ENCODE data around the gene BFSP1.

The BFSP1 gene

DNA sequence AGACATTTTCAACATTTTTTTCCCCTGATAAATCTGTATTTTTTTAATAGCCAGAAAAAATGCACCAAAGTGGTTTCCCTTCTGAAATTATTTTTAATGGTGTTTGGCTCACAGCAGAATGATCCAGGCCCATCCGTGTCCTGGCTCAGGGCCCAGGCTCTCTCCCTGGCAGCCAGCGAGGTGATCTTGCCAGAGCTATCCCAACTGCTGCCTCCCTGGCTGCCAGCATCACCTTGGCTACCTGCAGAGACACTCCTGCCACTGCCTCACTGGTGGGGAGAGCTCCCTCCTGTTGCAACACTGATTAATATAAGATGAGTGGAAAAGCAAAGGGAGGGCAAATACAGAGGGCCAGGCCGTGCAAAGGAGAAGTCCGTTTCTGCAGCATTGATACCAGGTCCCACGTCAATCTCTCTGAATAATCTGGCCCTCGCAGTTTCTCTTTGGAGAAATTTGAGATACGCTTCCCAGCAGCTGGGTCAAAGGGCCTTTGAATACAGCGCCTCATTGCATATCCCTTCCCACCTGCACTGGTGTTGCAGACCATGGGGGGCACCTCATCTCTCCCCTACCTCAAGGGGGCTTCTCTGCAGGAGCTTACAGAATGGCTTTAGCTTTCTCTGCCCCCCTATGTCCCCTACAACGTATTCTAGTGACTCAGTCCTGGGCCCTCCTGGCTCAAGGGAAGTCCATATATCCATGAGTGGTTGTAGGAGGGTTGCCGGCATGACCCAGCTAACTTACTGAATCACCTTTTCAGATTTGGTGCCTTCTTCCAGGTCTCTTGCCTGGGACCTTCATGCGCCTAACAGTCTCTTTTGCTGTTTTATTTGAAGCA lies 25.9 kb upstream of the BFSP1 start:
- DNase-seq, result peak; percentile 90

DNA sequence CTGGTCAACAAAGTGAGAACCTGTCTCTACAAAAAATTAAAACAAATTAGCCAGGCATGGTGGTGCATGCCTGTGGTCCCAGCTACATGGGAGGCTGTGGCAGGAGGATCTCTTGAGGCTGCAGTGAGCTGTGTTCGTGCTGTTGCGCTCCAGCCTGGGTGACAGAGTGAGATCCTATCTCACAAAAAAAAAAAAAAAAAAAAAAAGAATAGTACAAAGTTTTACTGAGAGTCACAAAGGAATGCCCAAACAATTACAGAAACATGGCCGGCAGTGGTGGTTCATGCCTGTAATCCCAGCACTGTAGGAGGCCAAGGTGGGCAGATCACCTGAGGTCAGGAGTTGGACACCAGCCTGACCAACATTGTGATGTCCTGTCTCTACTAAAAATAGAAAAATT lies 23.9 kb upstream of the BFSP1 start:
- DNase-seq, result no peak

DNA sequence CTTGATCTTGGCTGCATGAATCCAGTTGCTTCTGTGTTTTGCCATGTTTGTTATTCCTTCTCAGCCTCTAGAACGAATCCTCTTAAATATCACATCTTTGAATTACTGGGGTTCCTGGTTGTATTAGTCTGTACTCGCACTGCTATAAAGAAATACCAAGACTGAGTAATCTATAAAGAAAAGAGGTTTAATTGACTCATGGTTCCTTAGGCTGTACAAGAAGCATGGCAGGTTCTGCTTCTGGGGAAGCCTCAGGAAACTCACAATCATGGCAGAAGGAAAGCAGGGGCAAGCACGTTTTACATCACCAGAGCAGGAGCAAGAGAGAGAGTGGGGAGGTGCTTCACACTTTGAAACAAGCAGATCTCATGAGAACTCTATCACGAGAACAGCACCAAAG lies 18.0 kb upstream of the BFSP1 start:
- DNase-seq, result no peak

DNA sequence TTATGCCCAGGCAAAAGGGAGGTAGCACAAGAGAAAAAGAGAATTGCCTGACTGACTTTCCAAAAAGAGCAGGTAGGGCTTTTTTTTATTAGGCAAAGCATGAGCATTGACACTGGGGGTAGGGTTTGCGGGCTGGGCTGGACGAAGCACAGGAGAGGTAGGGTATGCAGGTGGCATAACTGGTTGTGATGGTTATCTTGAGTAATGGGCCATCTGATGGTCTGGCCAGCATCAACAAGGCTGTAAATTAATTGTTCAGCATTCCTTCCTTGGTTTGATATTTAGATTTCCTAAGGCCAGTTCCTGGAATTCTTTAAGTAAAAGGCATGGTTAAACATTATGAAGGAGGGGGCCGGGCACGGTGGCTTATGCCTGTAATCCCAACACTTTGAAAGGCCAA lies 13.9 kb upstream of the BFSP1 start:
- DNase-seq, result no peak

DNA sequence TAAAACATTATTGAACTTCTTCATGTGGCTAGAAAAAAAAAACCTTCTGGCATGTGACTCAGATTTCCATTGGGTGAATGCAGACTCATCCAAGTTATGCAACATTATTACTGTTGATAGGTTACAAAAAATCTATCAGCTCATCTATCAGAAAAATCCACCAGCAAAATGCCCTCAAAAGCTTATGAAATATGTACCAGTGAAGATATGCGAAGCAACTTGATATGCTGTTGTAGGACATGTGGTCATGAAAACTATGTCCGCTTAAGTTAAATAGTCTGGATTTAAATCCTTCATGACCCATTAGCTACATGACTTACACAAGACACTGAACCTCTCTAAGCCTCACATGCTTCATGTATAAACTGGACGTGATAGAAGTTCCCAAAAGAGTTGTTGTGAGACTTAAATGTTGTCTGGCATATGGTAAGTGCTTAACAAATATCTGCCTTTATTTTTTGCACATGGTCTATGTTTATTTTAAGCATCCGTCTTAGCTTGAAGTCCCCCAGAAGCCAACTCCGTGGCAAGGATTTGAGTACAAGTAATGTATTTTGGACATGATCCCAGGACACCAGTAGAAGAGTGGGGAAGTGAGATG lies 12.5 kb upstream of the BFSP1 start:
- peak; percentile 56 for DNase-seq

DNA sequence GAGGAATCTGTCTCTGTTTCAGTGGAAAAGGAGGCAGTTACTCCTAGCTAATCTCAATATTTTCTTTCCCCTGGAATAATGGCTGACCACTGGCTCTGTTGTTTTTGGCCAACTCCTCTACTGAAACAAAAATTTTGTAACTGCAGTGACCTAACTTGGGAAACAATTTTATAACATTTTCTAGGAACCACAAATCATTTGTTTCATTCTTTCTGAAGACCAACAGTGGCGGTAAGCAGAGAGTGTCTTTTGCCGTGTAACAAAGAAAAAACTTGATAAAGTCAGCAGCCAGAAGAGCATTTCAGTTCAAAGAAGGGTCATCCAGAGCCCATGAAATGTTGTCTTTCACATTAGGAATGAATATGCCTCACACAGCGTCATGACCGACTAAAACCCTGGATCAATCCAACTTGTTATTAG lies 11.8 kb upstream of the BFSP1 start:
- DNase-seq, result no peak

DNA sequence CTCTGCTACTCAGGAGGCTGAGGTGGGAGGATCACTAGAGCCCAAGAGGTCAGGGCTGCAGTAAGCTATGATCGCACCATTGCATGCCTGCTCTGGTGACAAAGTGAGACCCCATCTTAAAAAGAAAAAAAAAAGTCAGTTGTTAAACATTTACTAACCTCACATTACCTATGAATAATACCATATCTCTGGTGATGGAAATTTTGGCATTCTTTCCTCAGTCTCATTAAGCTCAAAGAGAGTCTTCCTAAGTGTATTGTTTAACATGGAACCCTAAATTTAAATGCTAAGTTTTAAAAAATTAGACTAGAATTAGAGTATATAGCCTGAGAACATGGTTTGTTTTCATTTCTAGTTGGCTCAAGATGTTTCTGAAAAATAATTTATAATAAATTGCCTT lies 11.3 kb upstream of the BFSP1 start:
- DNase-seq, result no peak

DNA sequence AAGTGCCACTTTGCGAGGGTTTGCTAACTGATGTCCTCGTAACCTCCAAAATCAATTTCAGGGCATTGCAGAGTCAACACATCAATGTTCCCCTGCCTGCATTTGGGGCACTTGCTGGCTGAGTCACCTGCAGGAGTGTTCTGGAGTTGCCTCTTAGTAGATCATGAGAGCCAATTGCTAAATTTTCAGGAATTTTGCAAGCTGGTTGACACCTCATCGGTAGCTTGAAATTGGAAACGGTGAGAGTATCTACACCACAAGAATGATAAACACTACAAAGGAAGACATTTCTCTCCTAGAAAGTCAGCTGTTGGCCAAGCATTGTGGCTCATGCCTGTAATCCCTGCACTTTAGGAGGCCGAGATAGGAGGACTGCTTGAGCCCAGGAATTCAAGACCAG lies 10.8 kb upstream of the BFSP1 start:
- no peak for DNase-seq

DNA sequence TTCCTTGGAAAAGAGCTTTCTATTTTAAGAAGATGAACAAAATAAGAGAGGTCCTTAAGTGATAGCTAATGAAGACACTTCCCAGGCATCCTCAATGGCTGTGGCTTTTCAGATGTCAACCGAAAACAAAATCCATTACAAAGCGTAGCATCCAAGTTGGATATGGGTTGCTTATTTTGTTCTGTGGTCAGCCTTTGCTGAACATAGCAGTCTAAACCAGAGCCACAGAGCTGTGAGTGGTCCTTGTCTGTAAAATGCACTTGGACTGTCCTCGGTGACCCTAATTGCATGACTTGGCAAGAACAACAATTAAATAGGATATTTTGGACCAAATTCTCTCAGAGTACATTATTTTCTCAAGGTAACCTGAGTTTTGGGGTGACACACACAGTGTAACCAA lies 10.4 kb upstream of the BFSP1 start:
- DNase-seq, result no peak

DNA sequence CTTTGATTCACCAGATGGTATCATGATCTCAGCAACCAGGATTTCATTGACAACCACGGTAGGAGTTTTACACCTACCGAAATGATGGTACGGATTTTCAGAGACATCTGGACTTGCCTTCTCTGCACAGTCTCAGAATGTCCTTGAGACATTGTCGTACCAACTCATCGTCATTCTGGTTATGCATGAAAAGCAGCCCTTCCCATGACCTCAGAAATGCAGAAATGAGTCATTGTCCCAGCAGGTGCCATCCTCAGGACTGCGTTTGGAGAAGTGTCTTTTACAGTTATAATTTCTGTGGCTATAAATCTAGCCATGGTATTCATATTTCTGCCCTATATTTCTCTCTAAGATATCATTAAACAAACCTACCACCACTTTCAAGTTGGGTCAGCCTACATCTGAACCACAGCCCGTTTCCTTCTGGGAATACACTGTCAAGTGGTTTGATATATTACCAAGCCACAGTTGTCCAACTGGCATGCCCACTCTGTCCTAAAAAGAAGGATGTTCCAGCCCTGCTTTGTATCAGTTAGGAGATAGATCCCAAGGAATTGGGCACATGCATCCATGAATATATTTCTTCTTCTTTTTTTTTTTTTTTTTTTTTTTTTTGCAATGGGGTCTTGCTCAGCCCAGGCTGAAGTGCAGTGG lies 7.5 kb upstream of the BFSP1 start:
- no peak for DNase-seq

DNA sequence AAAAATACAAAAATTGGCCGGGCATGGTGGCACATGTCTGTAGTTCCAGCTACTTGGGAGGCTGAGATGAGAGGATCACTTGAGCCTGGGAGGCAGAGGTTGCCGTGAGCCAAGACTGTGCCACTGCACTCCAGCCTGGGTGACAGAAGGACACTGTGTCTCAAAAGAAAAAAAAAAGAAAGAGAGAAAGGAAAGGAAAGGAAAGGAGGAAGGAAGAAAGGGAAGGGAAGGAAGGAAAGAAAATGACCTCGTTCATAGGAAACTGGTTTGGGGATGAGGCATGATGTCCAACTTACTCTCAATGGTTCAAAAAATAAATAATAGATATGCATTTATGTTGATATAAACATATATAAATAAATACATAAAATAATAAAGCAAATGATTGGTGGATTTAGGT lies 6.8 kb upstream of the BFSP1 start:
- no peak for DNase-seq

DNA sequence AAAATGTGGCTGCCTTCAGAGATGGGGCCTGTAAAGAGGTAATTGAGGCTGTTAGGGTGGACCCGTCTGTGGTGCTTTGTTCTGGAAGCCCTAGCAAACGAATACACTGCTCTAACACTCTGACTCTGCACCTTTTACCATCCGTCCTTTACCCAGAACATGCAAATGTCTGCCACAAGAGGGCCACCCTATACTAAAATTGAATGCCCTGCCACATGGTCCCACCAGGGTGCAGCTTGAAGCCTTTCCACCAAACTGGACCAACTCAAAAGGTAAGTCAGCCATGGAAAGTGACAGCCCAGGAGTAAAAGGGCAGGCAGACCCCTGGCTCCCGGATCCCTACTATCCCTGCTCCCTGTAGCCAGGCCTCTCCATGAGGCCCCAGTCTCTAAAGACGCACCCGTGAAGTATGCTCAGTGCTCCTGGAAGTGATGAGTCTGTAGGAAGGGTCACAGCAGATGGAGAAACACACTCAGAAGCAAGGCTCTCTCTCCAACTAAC lies 5.8 kb upstream of the BFSP1 start:
- DNase-seq, result peak; percentile 72

DNA sequence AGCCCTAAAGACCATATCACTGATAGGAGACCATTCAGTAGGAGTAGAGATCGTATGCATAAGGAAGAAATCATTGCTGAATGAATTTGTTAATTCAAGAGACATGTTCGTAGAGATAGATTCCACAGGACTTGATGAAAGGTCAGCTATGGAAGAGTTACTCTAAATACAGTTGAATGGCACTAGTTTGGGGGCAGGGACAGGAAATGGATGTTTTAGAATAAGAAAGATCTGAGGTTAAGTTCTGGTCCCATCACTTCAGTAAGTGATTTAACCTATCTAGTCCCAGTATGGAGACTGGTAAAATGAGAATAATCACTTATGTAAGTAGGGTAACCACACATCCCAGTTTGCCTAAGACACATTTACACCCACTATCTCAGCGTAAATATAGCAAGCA lies 2.9 kb upstream of the BFSP1 start:
- no peak for DNase-seq

DNA sequence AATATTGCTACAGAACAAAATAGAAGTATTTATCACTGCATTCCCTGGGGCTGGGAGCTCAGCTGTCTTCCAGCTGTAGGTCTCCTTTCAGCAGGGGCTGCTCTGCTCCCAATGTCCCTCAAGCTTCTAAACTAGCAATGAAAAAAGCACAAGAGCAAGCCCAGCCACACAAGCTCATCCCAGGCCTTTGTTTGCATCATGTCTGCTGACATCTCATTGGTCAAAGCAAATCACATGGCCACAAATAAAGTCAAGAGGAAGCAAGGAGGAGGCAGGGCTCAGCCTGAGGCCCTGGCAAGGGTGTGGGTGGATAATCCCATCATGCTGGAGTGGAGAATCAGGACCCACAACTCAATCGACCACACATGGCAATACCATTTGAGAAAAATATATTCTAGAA lies 2.2 kb upstream of the BFSP1 start:
- peak; percentile 39 for DNase-seq

DNA sequence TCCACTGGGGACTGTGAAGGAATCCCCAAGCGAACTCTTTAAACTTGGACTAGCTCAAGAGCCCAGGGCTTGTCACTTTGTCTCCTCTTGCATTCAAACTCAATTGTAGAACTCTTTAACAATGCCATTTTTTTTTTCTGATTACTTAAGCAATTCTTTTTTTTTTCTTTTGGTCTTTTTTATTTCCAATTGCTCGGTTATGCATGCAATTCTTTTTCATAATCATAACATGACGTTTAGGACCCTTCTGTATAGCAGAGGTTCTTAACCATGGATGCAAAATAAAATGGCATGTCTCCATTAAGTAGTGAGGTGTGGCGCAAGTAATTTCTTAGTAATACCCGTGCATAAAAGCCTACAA lies 466 bp upstream of the BFSP1 start:
- DNase-seq, result no peak

DNA sequence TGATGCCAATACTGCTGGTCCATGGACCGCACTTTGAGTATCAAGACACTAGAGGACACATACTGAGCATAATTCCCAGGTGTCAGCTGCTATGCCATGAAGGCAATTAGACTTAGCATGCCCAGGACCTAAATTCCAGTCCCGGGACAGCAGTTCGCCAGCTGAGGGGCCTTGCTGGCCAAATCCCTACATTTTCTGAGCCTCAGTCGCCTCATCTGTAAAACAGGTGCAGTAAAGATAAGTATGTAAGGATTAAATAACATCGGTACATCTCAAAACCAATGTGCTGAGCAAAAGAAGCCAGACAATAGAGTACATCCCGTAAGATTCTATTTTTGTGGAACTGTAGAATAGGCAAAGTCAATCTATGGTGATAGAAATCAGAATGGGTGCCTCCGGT lies 1.0 kb downstream of the BFSP1 start:
- DNase-seq, result no peak

DNA sequence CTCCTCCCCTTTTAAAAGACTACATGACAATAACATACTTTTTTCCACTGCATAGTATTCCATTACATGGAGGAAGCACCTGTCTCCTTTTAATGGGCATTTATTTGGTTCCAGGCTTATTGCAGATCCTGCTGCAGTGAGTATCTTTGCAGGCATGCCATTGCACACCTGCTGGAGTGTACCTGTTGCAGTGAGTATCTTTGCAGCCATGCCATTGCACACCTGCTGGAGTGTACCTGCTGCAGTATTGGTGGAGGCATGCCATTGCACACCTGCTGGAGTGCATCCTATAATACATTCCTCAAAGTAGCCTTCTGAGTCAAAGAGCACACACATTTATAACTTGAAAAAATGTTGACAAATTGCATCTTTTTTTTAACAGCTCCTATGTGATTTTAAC lies 1.6 kb downstream of the BFSP1 start:
- DNase-seq, result no peak

DNA sequence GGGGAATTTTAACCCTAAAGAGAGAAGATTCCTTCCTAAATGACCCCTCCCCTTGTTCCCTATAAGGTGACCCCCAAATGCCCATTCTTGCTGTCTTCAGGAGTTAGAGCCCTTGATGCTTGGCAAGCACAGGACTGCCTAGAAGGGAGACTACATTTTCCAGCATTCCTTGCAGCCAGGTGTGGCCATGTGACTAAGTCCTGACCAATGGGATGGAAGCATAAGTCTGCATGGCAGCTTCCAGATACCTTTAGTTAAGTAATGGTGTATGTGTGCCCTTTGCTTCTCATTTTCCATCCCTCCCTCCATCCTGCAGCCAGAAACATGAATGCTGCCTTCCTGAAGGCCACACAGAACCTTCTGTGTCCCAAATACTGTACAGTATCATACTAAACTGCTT lies 5.5 kb downstream of the BFSP1 start:
- DNase-seq, result no peak

DNA sequence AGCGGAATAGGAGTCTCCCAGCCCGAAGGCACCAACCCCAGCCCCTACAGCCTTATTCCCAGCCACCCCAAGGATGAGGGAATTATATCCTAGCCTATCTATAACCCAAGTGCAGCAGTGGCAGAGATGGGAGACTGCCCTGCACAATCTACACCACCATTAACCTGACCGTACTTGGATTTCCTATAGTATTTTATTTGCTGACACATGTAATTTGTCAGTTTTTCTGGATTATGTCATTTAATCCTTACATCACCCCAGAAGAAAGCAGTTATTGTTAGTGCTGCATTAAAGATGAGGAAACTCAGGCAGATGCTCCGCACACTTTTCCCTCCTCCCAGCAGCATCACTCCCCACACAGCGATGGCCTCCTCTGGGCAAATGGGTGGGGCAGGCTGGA lies 6.0 kb downstream of the BFSP1 start:
- no peak for DNase-seq

DNA sequence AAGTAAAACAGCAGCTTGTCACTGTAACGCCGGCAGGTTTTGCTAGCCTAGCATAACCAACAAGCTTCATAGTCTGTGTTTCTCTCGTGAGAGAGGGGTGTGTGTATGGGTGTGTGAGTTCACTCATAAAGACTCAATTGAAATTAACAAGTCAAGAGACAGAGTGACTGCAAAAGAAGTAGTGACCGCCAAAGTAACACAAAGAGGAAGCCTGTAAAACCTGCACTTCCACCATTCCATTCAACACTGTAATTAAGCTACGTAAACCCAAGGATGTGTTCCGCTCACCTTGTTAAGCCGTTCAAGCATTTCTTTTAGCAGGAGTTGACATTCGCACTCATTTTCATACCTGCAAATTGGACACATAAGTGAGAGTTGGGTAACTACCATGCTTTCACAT lies 6.6 kb downstream of the BFSP1 start:
- DNase-seq, result no peak

DNA sequence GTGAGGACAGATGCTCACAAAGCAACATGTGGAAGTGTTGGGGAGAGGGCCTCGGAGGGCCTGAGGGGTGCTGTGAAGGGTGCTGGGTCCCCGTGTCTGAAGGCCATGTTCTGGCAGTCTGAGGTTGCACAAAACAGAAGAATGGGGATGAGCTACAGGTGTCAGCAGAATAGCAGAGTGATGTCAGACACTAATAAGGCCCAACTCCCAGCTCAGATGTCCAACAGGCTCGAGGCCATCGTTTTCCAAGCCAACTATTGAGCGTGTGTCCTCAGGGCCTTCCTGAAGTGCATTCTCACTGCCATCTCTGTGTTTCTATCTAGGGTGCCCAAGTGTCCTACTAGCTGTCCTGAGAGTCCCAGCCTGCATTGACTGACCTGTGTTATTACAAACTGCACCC lies 7.9 kb downstream of the BFSP1 start:
- DNase-seq, result no peak

DNA sequence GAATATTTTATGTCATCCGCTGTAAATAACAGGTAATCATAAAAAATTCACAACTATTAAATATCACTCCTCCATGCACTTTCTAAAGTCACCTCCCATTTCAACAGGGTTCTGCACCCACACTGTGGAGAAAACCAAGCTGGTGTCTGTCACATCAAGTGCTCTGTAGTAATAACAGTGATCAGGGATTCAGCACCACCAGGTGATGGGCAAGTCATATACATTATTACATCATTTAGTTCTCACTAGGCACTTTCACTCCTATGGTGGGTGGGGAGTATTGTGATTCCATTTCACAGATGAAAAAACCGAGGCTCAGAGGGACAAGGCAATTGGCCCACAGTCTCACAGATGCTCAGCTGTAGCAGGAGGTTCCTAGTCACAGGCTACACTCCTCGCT lies 8.7 kb downstream of the BFSP1 start:
- DNase-seq, result no peak

DNA sequence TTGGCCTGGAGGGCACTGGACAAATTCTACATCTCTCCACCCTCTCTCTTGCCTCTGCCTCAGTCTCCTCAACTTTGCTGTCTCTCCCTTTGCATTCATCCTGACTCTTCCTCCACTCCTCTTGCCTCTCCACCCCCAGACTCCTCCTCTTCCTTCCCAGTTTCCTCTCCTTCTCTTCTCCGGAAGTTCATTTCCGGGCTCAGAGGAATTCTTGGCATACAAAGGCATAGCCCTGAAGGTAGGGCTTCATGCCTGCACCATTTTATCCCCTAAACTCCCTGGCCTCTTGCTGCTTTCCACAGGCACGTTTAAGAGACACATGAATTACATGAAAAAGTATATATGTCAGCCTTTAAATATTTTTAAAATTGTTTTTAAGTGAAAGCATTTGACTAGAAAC lies 10.6 kb downstream of the BFSP1 start:
- DNase-seq, result no peak

DNA sequence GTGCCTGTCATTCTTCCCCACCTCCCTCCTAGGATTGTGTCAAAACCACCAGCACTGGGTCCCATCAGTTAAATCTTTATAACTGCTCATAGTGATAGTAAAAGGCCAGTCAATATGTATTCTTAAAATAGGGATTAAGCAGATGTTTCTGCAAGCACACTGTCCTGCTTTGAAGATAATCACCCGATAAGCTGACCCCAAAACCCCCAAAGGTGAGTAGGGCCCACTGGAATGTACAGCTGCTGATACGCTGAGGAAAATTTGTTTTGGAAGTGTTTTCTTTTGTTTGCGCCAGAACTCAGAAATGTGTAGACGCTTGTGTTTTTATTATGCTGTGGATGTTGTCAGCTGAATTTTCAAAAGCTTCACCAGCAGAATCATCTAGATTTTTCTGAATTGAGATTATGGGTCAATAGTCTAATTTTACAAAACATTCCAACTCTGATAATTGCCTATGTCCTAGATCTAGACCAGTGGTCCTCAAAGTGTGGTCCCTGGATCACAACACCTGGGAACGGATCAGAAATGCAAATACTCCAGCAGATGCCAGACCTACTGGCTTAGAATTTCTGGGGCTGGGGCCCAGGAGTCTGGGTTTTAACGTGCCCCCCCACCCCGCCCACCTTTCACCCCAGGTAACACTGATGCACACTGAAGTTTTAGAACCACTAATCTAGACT lies 11.4 kb downstream of the BFSP1 start:
- no peak for DNase-seq

Data from NCI-H446 treated with DMSO at 0.1 percent for 48 hours (cell line).